NCI-H82 treated with DMSO at 0.1 percent for 48 hours (cell line): ENCODE results near the gene CBX4.

Experiments
- DNase-seq: peaks from one replicate; lab custom pipeline; 2025; ENCODE audit not compliant: unreplicated experiment; lab: John Stamatoyannopoulos, UW

Gene CBX4

GRCh38 chr17:79790805-79791734 is 48.2 kb downstream of the CBX4 start:
- no peak for DNase-seq

- DNase-seq, result peak; percentile 41
Measured at GRCh38 chr17:79789943-79790804, 49.1 kb downstream of the CBX4 start.

- DNase-seq, result no peak
Measured at GRCh38 chr17:79788989-79789942, 50.0 kb downstream of the CBX4 start.

- no peak for DNase-seq
Measured at GRCh38 chr17:79788455-79788854, 50.8 kb downstream of the CBX4 start.

GRCh38 chr17:79786930-79787643 is 52.2 kb downstream of the CBX4 start:
- no peak for DNase-seq

GRCh38 chr17:79785900-79786810 is 53.1 kb downstream of the CBX4 start:
- no peak for DNase-seq

GRCh38 chr17:79785017-79785899 is 54.0 kb downstream of the CBX4 start:
- no peak for DNase-seq

- DNase-seq, result no peak
Measured at GRCh38 chr17:79784353-79785016, 54.8 kb downstream of the CBX4 start.

GRCh38 chr17:79783891-79784290 is 55.3 kb downstream of the CBX4 start:
- no peak for DNase-seq
